B cell (primary cell): ENCODE results near the gene ABCA2.

Source experiments
- CTCF ChIP-seq: fragments of 200-600 bp; IDR thresholded peaks from one replicate; pipeline ENCODE4 v1.8.0; 2022; ENCODE audit warnings: antibody characterized with exemption, mild to moderate bottlenecking
- EZH2 ChIP-seq: IDR thresholded peaks from 2 replicates; pipeline ENCODE4 v1.6.1; 2012; ENCODE audit warnings: borderline replicate concordance, low read depth, mild to moderate bottlenecking, moderate library complexity, low read length; ENCODE audit not compliant: insufficient read depth, poor library complexity, severe bottlenecking

GRCh38 chr9:137018761-137019559 lies 9.1 kb downstream of the ABCA2 start:
- TF ChIP-seq CTCF (no peak), EZH2 (no peak)
